Transverse colon (tissue), 3 donors: ENCODE results near the gene CAPN5.

ENCODE experiments used
- CTCF ChIP-seq, 5 experiments: fragments of 200-600 bp in 3 of 5; fragments of 450-650 bp in 2 of 5; sonication (generic) in 3 of 5; IDR thresholded peaks; 1 replicate in 2 of 5; 2 replicates in 3 of 5; pipeline ENCODE4 v1.5.1; 2016 to 2017; ENCODE audit warnings: antibody characterized with exemption in 5 of 5, inconsistent platforms in 3 of 5, mild to moderate bottlenecking in 2 of 5, moderate library complexity in 1 of 5
- POLR2A ChIP-seq: fragments of 450-650 bp; IDR thresholded peaks from one replicate; pipeline ENCODE4 v1.6.1; 2016; ENCODE audit warnings: antibody characterized with exemption, mild to moderate bottlenecking, moderate library complexity

DNA sequence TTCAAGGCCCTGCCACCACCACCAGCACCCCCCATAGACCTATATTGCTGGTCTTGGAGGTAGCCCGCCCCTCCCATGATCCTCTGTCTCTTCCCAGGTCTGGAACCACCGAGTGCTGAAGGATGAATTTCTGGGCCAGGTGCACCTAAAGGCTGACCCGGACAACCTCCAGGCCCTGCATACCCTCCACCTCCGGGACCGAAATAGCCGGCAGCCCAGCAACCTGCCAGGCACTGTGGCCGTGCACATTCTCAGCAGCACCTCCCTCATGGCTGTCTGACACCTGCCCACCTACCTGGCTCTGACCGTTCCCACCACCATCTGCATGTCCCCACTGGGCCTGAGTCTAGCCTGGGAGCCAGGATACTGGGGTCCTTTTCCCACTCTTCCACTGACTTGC is 56.8 kb downstream of the CAPN5 start:
- no peak for TF ChIP-seq POLR2A
- no peak for TF ChIP-seq CTCF (IDR thresholded peaks at IDR 0.05)
